SK-N-SH (cell line): ENCODE results near the gene SGPL1. TPM values are rescaled to one million over a fixed set of nuclear protein-coding genes. Genes with fewer than 3 reads are reported as not detected.

Experiments
- CTCF ChIA-PET: fragments of 300-600, 350-600 bp; formaldehyde crosslinking; extraction: SDS; loops from one replicate; lab custom pipeline; 2021; lab: Yijun Ruan, JAX
- POLR2A ChIA-PET: fragments of 350-600 bp; sonication (Branson Sonifier 250); formaldehyde crosslinking; extraction: SDS; loops from one replicate; lab custom pipeline; 2020; ENCODE audit warnings: antibody characterized with exemption, inconsistent platforms; lab: Yijun Ruan, JAX
- DNase-seq: peaks from one replicate; pipeline ENCODE4 v3.0.0; 2012
- H2AFZ ChIP-seq: fragments of 200-600 bp; sonication (generic); 2 replicates; pipeline ENCODE4 v1.8.1; 2016; ENCODE audit warnings: antibody characterized with exemption, mild to moderate bottlenecking, low read depth
- H3F3A ChIP-seq: fragments of 200-600 bp; sonication (generic); replicated peaks from 2 replicates; pipeline ENCODE3; 2016; ENCODE audit warnings: antibody characterized with exemption, mild to moderate bottlenecking; ENCODE audit not compliant: insufficient read depth
- H3K27ac ChIP-seq, 2 experiments: fragments of 200-500 bp in 1 of 2; fragments of 200-600 bp in 1 of 2; sonication (Bioruptor generic) in 1 of 2; sonication (generic), shearing (Covaris generic) in 1 of 2; 2 replicates each; pipeline versions ENCODE4 v1.5.1 to v1.6.1; 2014 to 2016; ENCODE audit warnings: low read depth in 2 of 2, inconsistent platforms in 1 of 2, low read length in 1 of 2, mild to moderate bottlenecking in 1 of 2, mixed read lengths in 1 of 2
- H3K27me3 ChIP-seq: fragments of 200-600 bp; sonication (generic), shearing (Covaris generic); 2 replicates; pipeline ENCODE4 v1.6.1; 2016; ENCODE audit warnings: mixed run types; ENCODE audit not compliant: insufficient read depth
- H3K36me3 ChIP-seq, 2 experiments: fragments of 200-500 bp in 1 of 2; fragments of 200-600 bp in 1 of 2; sonication (Bioruptor generic) in 1 of 2; sonication (generic) in 1 of 2; replicated peaks in 1 of 2; 2 replicates each; pipeline versions ENCODE3 to v1.5.1; 2014 to 2016; ENCODE audit warnings: low read length in 1 of 2, mild to moderate bottlenecking in 1 of 2; ENCODE audit not compliant: insufficient read depth in 2 of 2, control insufficient read depth in 1 of 2
- H3K4me1 ChIP-seq, 2 experiments: fragments of 200-500 bp in 1 of 2; fragments of 200-600 bp in 1 of 2; sonication (Bioruptor generic) in 1 of 2; sonication (generic), shearing (Covaris generic) in 1 of 2; 2 replicates each; pipeline versions ENCODE4 v1.5.1 to v1.6.1; 2014 to 2016; ENCODE audit warnings: low read depth in 1 of 2, low read length in 1 of 2, mixed run types in 1 of 2; ENCODE audit not compliant: insufficient read depth in 2 of 2, control insufficient read depth in 1 of 2
- H3K4me2 ChIP-seq: fragments of 200-600 bp; sonication (generic), shearing (Covaris generic); 2 replicates; pipeline ENCODE4 v1.6.1; 2017; ENCODE audit warnings: mixed run types
- H3K4me3 ChIP-seq, 2 experiments: fragments of 200-500 bp in 1 of 2; fragments of 200-600 bp in 1 of 2; sonication (Bioruptor generic) in 1 of 2; sonication (generic), shearing (Covaris generic) in 1 of 2; 2 replicates each; pipeline versions ENCODE4 v1.5.1 to v1.8.1; 2014 to 2016; ENCODE audit warnings: low read depth in 2 of 2, inconsistent platforms in 1 of 2, low read length in 1 of 2, mild to moderate bottlenecking in 1 of 2, mixed read lengths in 1 of 2, moderate library complexity in 1 of 2
- H3K79me2 ChIP-seq: fragments of 200-600 bp; sonication (generic); 2 replicates; pipeline ENCODE4 v1.8.1; 2017; ENCODE audit warnings: mild to moderate bottlenecking; ENCODE audit not compliant: insufficient read depth
- H3K9ac ChIP-seq: fragments of 200-600 bp; sonication (generic); 2 replicates; pipeline ENCODE4 v1.6.1; 2017; ENCODE audit warnings: mixed run types
- H3K9me2 ChIP-seq: fragments of 200-600 bp; sonication (generic); 2 replicates; pipeline ENCODE4 v1.6.1; 2017; ENCODE audit warnings: mixed run types
- H3K9me3 ChIP-seq: fragments of 200-600 bp; sonication (generic); 2 replicates; pipeline ENCODE4 v1.6.1; 2017; ENCODE audit warnings: mixed run types, mild to moderate bottlenecking, moderate library complexity
- H4K20me1 ChIP-seq: fragments of 200-600 bp; sonication (generic); 2 replicates; pipeline ENCODE4 v1.6.1; 2017; ENCODE audit warnings: mild to moderate bottlenecking, mixed run types; ENCODE audit not compliant: insufficient read depth
- ELF1 ChIP-seq: IDR thresholded peaks from 2 replicates; pipeline ENCODE4 v1.4.0; 2012
- FOSL2 ChIP-seq: IDR thresholded peaks from 2 replicates; pipeline ENCODE4 v1.4.0; 2012; ENCODE audit warnings: low read depth, mild to moderate bottlenecking, moderate library complexity, borderline replicate concordance
- FOXM1 ChIP-seq: IDR thresholded peaks from 2 replicates; pipeline ENCODE4 v1.4.0; 2012; ENCODE audit warnings: low read depth, mild to moderate bottlenecking
- JUND ChIP-seq: IDR thresholded peaks from 2 replicates; pipeline ENCODE4 v1.4.0; 2012
- POLR2AphosphoS5 ChIP-seq: IDR thresholded peaks from 2 replicates; pipeline ENCODE4 v1.6.1; 2012; ENCODE audit warnings: low read depth, low read length
- SMC3 ChIP-seq: IDR thresholded peaks from 2 replicates; pipeline ENCODE4 v1.6.1; 2012; ENCODE audit warnings: low read depth, low read length, improper control_type of control experiment
- TAF1 ChIP-seq: IDR thresholded peaks from 2 replicates; pipeline ENCODE4 v1.6.1; 2012; ENCODE audit warnings: low read depth, mild to moderate bottlenecking, low read length, moderate library complexity, borderline replicate concordance
- TCF12 ChIP-seq: IDR thresholded peaks from 2 replicates; pipeline ENCODE4 v1.4.0; 2012
- WGBS: methylation state at CpG from one replicate; pipeline ENCODE4 v1.1.6; 2017; ENCODE audit warnings: low lambda C conversion rate; 5-methylcytosine and 5-hydroxymethylcytosine counted together
- polyA plus RNA-seq, 3 experiments: library from polyadenylated mRNA; depleted of rRNA; stranded (reverse); fragments of >200 nt; gene quantifications; 2 replicates each; pipeline ENCODE4 v1.2.3, GENCODE V29; 2012
- TF ChIP-seq, protein P1 (sequence below): IDR thresholded peaks from 2 replicates; pipeline ENCODE4 v1.6.1; 2012; ENCODE audit warnings: mild to moderate bottlenecking, low read depth, low read length, moderate library complexity

Gene SGPL1
- polyA plus RNA-seq, 1 of the 3 experiments (the other 2 are of a cell fraction), result 11.8 TPM

DNA sequence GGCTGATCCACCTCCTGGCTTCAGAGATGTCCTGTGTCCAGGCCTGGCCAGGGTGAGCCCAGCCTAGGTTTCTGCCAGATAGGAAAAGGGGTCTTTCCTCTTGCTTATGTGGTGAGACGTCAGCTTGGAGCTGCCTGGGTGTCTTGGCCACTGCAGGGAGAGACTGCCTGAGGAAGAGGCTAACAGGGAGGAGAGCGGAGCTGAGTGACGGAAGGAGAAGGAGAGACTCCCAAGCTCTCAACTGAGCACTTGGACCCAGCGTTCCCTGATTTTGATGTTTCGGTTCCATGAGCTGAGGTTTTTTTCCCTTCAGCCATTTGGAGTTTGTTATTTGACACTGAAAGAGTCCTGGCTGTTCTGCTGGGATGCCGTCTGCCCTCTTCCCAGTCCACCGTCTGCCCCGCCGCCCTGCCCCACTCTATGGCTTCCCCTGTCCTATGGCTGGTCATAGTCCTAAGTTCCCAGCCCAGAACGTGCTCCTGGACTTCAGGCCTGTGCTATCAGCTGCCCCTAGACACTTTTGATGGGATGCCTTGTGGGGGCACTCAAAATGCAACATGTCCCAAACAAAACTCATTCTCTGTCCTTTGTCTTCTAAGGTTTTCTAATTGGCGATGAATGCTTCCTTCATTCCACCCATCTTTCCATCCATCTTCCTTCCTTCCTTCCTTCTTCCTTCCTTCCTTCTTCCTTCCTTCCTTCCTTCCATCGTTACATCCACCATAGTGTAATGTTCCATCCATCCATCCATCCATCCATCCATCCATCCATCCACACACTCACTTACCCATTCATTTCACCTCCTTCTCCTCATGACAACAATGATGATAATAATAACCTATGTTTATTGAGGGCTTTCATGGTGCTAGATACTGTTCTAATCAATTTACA, 92.9 kb downstream of the SGPL1 start (continued):
- TF ChIP-seq, protein P1, sequence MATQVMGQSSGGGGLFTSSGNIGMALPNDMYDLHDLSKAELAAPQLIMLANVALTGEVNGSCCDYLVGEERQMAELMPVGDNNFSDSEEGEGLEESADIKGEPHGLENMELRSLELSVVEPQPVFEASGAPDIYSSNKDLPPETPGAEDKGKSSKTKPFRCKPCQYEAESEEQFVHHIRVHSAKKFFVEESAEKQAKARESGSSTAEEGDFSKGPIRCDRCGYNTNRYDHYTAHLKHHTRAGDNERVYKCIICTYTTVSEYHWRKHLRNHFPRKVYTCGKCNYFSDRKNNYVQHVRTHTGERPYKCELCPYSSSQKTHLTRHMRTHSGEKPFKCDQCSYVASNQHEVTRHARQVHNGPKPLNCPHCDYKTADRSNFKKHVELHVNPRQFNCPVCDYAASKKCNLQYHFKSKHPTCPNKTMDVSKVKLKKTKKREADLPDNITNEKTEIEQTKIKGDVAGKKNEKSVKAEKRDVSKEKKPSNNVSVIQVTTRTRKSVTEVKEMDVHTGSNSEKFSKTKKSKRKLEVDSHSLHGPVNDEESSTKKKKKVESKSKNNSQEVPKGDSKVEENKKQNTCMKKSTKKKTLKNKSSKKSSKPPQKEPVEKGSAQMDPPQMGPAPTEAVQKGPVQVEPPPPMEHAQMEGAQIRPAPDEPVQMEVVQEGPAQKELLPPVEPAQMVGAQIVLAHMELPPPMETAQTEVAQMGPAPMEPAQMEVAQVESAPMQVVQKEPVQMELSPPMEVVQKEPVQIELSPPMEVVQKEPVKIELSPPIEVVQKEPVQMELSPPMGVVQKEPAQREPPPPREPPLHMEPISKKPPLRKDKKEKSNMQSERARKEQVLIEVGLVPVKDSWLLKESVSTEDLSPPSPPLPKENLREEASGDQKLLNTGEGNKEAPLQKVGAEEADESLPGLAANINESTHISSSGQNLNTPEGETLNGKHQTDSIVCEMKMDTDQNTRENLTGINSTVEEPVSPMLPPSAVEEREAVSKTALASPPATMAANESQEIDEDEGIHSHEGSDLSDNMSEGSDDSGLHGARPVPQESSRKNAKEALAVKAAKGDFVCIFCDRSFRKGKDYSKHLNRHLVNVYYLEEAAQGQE, result no peak
- no peak for TF ChIP-seq FOXM1
- TF ChIP-seq TAF1, result no peak
- TF ChIP-seq SMC3, result no peak
- no peak for TF ChIP-seq ELF1
- no peak for TF ChIP-seq POLR2AphosphoS5
- TF ChIP-seq, all 33 proteins: peak for 0

DNA sequence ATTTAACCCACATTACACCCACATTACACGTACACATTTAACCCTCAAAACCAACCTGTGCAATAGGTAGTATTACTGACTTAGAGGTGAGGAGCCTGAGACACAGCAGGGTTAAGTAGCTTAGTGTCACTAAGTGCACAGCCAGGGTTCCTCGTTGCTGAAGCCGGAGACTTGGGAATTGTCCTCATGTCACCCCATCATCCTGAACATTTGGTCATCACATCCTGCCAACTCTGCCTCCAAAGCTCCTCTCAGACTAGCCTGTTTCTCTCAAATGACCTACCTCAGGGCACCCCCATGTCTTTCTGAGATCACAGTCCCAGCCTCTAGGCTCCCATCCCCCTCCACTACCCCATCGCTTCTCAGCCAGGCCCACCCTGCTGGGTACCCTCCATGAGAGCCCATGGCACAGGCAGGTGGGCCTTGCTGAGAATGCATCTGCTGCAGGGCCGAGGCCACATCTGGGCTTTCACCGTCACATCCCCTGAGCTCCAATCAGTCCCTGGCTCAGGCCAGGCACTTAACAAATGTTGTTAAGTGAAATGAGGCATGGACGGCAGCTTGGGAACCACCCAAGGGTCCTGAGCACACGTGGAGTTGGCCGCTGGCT, 93.7 kb downstream of the SGPL1 start:
- ChIA-PET CTCF (interaction anchor here (0.9 kb wide), 1 partner anchor 35 kb away, joined by 3 read pairs; no protein-coding TSS in a partner anchor), POLR2A (no interaction called here)
- H3K9me2 ChIP-seq, result no peaks in the 10 kb centered on the region
- no peak overlapping the region for H3K4me3 ChIP-seq
- H3K9ac ChIP-seq, result no peak overlapping the region
- WGBS, result 60% methylated on average over 9 of the region's 9 CpGs
- H3K9me3 ChIP-seq, result no peaks in the 10 kb centered on the region
- H2AFZ ChIP-seq, result no peak overlapping the region
- H3K27me3 ChIP-seq, result no peaks in the 10 kb centered on the region
- TF ChIP-seq JUND (no peak), TCF12 (no peak), FOSL2 (no peak)
- H3K79me2 ChIP-seq, result no peaks in the 10 kb centered on the region
- H3K4me2 ChIP-seq, result no peak overlapping the region
- peaks cover 0 to 7% of the 10 kb centered on the region in 2 experiments; a peak in 1 of 4 replicates for H3K4me1 ChIP-seq
- H3K36me3 ChIP-seq, result no peaks in the 10 kb centered on the region
- no peaks in the 10 kb centered on the region for H4K20me1 ChIP-seq
- H3K27ac ChIP-seq, result no peak overlapping the region
- no peaks in the 10 kb centered on the region for H3F3A ChIP-seq
- peak; percentile 8 for DNase-seq
